ENCODE results near the gene RNASEH1. TPM values are rescaled to one million over a fixed set of nuclear protein-coding genes. Genes with fewer than 3 reads are reported as not detected.
A peak's percentile ranks its signal among the peaks of the same experiment; 100 is the strongest.

The RNASEH1 gene
- total RNA-seq, 1 donor from 2014 or later: 14.9 TPM

DNA sequence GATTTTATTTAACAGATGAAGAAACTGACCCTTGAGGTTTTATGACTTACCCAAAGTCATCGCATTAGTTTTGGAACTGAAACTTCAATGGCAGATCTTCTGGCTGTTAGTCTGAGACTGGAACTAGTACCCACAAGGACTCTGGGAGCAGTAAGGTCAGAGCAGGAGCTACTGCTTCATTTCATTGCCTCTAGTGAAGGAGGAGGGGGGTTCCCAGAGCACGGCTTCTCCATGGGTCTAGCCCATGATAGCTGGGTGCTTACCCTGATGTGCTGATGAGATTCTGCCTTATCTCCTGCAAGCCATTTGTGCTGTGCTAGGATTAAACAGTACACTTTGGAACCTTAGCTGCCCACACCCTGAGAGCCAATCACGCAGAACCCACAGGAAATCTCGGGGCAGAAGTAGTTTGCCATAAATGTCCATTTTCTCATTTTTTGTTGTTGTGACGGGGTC, 5.4 kb upstream of the RNASEH1 start:
- no peak for DNase-seq (ENCODE audit: low spot score)

DNA sequence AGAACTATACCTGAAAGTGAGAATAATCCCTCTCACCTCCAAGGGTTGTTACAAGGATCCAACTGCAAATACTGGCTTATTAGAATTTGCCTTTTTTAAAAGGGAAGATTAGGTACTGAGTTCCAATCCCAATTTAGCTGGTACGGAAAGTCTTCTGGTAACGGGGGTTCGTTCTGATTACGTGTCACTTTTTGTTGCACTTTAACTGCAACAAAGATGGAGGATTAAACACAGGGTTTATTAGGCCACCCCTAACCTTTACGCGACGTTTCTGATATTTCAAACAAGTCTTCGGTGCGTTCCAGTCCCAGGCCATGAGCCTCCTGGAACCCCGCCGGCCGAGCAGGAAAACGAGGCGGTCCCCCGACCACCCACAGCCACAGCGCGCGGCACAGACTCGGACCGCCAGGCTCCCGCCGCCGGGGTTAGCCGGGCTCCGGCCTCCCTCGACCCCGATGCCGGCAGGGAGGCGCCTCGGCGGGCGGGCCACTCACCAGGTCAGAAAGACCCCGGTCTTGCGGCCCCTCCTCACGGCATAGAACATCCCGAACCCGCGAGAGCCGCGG, 411 bp downstream of the RNASEH1 start:
- DNase-seq (ENCODE audit: low spot score): no peak

DNA sequence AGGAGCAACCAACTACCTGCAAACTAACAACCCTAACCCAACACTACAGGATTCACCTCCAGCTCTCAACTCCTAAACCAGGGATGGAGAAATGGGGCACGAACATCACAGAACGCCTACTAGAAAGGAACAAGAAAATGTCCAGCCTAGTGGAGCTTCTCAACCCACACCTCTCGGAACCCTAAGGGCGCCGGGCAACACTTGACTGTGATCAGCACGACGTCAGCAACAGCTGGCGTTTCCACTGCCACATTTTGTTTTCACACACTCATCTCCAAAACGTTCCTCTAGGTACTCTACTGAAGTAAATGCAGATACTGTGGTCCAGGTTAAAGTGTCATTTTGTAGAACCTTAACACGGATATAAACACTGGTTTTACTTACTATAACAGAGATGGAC, 4.2 kb downstream of the RNASEH1 start:
- DNase-seq (ENCODE audit: low spot score): no peak

DNA sequence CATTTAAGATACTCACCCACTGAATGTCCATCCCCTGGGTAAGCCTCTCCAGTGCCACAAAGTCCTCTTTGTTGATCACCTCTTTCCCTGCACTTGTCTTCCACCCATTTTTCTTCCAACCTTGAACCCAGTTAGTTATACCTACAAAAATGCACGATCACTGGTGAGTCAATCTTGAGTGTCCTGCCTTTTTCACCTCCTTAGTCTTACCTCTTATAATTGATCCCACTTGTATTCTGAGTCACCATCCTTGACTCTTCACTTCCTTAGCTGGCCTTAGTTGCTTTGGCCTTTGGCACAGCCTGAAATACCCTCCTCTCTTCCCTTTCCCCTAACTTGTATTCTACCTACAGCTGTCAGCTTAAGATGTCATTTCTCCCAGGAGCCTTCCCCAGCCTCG, 10.2 kb downstream of the RNASEH1 start:
- no peak for DNase-seq (ENCODE audit: low spot score)

DNA sequence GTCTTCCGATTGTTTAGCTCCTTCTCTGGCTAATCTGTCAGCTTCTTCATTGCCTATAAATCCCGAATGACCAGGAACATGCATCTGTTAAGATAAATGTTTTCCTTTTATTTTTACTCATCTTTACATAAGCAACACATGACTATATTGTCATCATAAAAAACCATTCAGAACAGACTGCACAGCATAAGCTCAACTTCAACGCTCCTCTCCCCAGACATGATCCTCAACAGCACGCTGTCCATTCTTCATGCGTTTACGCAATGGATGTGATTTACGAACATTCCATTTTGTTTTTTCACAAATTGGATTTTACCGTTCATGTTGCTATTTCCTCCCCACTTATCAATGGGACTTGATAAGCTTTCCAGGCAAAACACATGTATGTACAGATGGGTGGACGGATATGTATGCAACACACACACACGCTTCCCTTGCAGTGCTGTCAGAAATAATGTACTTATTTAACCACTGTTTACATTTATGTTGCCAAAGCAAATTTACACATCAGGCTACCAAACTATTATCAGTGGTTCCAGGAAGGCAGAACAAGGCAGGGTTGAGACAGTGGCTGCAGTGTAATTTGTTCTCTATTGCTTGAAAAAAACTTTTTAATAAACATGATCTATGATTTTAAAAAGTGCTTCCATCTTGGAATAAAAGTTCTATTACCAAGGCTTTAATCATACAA, 12.2 kb downstream of the RNASEH1 start:
- no peak for DNase-seq (ENCODE audit: low spot score)

DNA sequence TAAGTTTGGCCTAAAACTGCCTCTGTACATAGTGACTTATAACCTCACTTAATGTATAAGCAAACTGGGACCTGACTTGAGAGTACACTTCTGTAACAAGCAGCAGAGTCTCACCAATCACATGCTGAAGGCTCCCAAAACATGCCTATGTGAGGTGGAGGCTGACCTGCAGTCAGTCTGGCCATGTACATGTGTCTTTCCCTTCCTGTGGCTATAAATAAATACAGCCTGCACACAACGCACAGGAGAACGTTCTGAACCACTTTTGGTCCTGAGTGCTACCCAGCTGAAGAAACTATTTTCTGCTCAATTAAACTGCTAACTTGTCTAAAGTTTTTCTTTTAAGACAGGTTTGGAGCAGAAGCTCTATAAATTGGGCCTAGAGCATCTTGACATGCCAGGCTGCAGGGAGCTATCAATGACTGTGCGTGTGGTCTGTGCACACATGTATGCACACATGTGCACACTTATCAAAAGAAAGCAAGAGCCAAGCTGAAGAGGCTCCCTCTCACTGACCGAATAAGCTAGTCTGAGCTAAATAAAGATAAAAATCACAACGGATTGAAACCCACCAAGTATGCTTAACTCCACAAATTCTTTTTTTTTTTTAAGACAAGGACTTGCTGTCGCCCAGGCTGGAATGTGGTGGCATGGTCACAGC, 15.0 kb downstream of the RNASEH1 start:
- DNase-seq (ENCODE audit: low spot score): no peak

DNA sequence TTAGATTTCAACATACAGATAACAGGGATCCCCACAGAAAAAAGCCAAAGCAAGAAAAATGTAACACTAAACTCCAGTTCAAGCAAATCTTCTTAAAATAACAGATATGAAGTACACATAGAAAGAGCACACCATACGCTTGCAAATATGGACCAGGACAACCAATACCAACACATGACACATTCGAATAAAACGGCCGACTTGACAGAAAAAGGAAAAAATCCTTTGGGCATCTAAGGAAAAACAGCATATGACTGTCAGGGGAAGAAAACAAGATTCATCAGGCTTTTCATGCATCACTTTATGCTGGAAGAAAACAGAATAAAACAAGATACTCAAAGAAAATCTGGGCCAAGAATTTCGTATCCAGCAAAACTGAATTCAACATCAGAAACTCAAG, 16.0 kb downstream of the RNASEH1 start:
- no peak for DNase-seq (ENCODE audit: low spot score)

DNA sequence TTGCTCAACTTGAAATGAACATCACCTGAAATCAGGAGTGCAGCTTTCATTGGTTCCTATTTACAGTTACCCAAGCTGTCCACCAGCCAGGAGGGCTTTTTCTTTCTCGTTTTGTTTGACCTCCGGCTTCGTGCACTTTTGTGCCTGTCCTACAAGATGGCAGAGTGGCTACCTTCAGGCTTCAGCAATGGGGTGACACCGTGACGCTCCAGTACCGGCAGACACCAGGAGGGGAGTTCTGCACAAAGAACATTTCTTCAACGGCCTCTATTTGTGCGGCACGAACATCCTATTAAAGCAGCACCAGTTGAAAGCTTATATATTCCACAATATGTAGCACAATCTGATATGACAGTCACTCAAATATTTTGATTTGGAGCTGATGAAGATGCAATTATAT, 18.3 kb downstream of the RNASEH1 start:
- no peak for DNase-seq (ENCODE audit: low spot score)

DNA sequence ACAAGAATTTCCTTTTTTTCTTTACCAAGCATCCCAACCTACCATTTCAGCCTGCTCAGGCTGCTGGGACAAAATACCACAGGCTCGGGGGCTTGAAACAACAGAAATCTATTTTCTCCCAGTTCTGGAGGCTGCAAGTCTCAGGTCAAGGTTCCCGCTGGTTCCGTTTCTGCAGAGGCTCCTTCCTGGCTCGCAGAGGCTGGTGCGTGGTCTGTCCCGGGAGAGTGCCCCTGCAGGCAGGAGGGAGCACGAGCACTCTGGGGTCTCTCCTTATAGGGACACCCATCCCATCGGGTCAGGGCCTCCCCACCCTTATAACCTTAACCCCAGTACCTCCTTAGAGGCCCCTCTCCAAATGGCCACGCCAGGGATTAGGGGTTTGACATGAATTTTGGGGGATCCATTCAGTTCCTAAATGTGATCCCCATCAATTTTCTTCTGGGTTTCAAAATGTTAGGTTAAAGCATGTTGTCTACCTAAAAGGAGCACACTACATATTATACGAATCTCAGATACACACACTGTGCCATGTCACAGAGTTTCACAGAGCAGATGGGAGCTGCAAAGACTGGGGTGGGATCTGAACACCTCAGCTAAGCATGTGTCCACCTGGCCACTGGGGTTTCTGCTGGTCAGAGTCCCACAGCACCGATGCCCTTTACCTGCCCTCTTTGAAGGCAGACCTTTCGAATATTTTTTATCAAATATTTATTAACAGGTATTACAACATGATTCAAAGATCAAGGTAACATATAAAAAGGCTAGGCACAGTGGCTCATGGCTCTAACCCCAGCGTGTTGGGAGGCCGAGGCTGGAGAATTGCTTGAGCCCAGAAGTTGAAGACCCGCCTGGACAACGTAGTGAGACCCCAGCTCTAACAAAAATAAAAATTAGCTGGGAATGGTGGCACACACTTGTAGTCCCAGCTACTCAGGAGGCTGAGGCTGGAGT, 21.2 kb downstream of the RNASEH1 start:
- DNase-seq (ENCODE audit: low spot score): peak; percentile 49

DNA sequence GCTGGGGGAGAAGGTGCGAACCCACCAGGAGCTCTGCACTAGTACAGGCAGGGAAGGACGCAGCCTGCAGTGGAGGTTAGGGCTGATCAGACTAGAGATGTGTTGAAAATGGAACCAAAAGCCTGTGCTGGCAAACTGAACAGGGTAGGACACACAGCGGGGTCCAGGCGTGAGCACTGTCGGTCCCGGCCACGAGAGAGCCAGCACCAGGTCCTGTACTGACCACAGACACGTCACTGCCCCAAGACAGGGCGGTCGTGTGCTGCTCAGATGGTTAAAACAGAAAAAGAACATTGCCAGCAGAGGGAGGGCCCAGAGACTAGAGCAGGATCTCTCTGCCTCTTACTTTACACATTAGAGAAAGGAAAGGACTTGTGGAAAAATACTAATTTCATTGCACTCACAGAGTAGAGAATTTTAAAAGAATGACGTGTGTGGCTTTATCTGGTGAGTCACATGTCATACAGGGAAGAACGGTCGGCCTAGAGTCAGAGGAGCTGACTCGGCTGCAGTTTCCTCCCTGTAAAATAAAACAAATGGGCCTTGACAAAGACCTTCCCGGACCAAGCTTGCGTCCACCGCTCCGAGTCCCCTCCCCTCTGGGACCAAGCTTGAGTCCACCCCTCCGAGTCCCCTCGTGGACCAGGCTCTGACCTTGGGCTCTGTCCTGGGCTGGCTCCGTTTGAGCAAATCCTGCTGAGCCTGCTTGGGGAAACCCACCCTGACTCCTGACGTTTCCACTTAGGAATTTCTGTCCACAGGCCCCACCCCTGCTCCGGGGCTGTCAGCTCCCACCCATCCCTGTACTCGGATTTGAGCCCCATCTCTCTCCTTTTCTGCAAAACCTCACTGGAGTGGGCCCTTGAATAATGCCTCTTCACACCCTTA, 22.1 kb downstream of the RNASEH1 start:
- peak; percentile 62 for DNase-seq (ENCODE audit: low spot score)

DNA sequence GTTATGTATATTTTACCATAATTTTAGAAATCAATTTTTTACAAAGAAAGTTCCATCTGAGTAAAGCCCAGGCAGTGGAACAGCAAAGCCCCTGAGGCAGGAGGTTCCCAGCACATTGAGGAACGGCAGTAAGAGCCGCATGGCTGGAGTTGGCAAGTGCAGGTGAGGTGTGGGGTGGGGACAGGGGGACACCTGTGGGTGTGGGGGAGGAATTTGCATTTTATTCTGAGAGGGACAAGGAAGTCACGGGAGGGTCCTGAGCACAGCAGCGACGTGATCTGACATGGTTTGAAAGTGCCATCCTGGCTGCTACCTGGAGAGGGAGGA, 22.7 kb downstream of the RNASEH1 start:
- DNase-seq (ENCODE audit: low spot score): no peak

DNA sequence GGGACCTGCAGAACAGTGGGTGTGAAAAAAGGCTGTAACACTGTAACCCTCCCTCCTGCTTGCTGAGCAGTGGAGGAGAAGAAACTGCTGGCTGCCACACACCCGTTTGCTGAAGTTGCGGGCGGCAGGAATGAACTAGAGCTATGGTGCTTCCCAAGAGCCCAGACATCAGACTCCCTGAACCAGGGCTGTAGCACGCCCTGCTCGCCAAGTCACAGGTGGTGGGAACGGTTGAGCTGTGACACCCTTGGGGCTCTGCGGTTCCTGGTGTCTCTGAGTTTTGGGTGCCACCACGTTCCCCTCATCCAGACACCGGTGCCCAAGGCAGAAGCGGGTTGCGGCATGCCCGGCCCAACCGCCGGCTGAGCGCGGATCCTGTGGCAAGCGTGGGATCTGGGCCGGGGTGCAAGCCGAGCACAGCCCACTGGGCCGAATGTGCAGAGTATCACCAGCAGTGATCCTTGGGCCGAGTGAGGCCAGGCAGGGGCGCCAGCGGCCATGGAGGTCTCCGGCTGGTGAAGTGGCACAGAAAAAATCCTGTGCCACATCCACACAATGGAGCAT, 23.8 kb downstream of the RNASEH1 start:
- no peak for DNase-seq (ENCODE audit: low spot score)

DNA sequence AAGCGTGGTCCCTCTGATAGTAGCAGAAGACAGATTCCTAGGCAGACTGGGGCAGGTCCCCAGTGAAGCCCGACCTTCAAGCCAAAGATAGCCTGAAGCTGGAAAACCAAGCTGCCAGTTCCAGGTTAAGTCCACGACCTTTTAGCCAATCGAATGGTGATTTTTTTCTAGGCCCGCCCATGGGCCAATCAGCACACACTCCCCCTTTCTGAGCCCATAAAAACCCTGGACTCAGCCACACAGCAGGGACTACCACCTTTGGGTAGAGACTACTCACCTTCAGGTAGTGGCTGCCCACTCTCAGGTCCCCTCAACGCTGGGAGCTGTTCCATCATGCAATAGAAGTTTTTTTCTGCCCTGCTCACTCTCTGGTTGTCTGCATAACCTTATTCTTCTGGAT, 24.3 kb downstream of the RNASEH1 start:
- DNase-seq (ENCODE audit: low spot score): no peak

DNA sequence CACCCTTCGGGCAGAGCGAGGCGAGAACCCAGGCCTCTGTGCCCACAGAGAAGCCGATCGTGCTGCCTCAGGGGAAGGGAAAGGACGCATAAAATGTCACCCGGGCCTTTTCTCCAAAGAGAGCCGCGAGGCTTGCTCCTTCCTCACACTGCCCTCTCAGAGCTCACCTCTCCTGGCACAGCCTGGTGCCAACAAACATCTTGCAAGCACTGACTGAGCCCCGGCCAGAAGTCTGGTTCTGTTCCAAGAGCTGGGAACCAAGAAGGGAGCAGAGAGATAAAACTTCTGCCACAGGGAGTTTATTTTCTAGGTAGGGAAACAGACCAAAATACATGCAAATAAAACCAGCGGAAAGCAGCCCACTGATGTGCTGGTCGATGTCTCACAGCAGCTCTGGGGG, 25.2 kb downstream of the RNASEH1 start:
- peak; percentile 70 for DNase-seq (ENCODE audit: low spot score)

DNA sequence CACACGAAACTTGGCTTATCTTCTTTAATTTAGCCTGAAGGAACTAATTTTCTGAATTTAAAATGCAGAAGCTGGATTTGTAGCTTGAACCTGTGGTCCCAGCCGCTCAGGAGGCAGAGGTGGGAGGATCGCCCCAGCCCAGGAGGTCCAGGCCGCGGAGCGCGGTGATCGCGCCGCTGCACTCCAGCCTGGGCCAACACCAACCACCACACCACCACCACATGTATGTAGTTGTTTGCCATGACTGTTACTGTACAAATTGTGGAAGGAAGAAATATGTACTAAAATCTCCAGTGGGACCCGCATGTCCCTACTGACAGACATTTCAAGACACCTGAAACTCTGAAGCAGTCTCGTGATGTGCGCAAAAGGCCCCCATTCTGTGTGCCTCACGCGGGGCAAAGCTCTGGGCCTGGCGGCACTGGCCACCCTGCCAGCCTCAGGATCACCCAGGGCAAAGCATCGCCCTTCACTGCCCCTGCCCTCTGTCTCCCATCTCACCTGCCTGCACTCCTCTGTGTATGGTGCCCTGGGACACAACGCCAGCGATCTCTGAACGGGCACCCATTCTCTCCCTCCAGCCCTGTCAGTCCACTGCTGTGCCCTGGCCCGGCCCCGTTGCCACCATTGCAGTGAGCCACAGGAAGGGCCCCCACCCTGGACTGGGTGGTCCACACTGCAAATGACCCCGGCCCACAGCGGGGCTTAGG, 28.7 kb downstream of the RNASEH1 start:
- DNase-seq (ENCODE audit: low spot score): no peak

DNA sequence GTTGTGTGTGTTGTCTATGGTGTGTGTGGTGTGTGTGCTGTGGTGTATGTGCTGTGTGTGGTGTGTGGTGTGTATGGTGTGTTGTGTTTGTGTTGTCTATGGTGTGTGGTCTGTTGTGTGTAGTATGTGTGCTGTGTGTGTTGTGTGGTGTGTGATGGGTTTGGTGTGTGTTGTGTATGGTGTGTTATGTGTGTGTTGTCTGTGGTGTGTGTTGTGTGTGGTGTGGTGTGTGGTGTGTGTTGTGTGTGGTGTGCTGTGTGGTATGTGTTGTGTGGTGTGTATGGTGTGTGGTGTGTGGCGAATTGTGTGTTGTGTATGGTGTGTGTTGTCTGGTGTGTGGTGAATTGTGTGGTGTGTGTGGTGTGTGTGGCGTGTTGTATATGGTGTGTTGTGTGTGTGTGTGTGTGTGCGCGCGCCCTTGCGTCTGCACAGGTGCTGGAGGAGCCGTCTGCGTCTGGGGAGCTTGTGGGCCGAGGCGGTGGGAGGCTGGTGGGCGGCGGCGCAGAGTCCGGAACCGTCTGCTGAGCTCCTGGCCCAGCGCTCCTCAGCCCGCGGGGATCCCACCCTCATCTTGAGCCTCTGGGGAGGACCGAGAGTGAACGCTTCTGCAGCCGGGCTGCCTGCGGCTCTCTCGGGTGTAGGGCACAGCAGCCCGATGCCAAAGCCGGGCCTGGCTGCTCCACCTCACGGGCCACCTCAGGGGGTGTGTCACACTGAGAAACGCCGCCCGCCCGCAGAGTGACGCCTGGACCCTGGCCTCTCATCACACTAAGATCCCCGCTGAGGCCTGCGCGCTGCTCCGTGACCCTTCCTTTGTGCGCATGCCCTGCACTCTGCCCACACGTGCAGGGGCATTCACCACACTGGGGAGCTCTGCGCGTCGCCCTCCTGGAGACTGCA, 30.0 kb downstream of the RNASEH1 start:
- no peak for DNase-seq (ENCODE audit: low spot score)

DNA sequence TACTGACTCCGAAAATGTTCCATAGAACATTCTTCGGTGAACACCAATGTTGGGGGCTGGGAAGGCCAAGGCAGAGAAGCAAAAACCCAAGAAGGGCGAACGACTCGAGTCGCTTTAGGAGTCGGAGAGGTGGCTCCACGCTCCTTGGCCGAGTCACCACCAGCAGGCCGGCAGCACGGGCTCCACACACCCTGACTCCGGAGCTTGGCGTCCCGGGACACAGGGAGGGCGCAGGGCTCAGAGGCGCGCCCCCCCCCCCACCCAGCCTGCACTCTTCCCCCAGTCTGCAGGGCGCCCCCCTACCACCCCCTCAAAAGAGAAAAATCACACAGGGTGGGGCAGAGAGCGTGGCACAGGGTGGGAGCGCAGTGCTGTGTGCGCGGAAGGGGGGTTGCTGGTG, 31.3 kb downstream of the RNASEH1 start:
- no peak for DNase-seq (ENCODE audit: low spot score)

DNA sequence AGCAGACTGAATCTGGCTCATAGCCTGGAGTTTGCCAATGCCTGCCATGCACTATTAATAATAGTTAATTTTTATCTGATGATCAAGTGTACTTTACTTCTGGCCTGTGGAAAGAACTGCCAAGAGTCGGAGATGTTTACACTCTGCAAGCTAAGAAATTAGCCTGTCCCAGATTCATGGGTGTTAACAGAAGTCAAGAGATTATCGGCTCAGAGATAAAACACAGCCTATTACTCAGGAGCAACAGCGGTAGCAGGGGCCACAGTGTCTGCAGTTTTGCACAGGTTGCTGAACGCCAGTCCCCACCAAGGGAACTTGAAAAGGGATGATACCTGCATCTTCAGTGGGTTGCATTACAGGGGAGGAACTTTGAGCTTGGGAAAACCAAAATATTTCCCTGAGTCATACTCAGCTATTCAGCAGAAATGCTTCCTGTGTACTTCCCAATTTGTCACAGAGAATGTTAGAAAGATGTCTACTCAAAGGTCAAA, 34.5 kb downstream of the RNASEH1 start:
- peak; percentile 54 for DNase-seq (ENCODE audit: low spot score)

DNA sequence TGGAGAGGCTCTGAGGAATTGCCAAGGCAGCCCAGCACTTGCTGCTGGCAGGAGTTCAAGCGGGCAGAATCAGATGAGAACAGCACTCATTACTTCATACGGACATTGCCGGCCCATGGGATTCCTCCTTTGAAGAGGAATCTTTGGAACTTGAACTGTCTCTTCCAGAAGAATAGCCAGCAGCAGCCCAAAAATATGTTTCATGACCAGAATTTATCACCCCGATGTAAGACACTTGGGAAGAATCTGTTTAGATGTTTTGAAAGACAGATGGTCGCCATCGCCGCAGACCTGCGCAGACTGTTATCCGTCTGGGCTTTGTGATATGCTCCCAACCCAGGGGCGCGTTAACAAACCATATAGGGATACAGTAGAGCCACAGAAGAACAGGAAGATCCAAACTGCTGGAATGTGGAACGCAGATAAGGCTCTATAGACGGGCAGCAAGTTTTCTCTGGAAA, 35.1 kb downstream of the RNASEH1 start:
- DNase-seq (ENCODE audit: low spot score): peak; percentile 67

Measured in mucosa of gallbladder (tissue), 1 donor.